IPS-NIHi7 (cell line): ENCODE measurements around the gene MTO1.
"Not testable (repeated sequence)": the region's sequence is repeated elsewhere in the genome, so short reads cannot be mapped to it uniquely, and the experiment has no call there.

Experiments
- DNase-seq: peaks from one replicate; pipeline ENCODE4 v3.0.0; 2012; ENCODE audit warnings: mixed read lengths; ENCODE audit errors: extremely low spot score

MTO1 gene

GRCh38 chr6:73525546-73526330 lies 64.2 kb downstream of the MTO1 start:
- no peak for DNase-seq

GRCh38 chr6:73528897-73529296 lies 67.4 kb downstream of the MTO1 start:
- DNase-seq, result no peak

- DNase-seq, result no peak
Measured at GRCh38 chr6:73532293-73532692, 70.8 kb downstream of the MTO1 start.

- no peak for DNase-seq
Measured at GRCh38 chr6:73534628-73535027, 73.1 kb downstream of the MTO1 start.

GRCh38 chr6:73537677-73538076 lies 76.1 kb downstream of the MTO1 start:
- no peak for DNase-seq

GRCh38 chr6:73538116-73538779 lies 76.7 kb downstream of the MTO1 start:
- no peak for DNase-seq

- DNase-seq, result not testable (repeated sequence)
Measured at GRCh38 chr6:73542481-73542880, 80.9 kb downstream of the MTO1 start.

- DNase-seq, result no peak
Measured at GRCh38 chr6:73542891-73543290, 81.4 kb downstream of the MTO1 start.

GRCh38 chr6:73547036-73547435 lies 85.5 kb downstream of the MTO1 start:
- DNase-seq, result no peak

- no peak for DNase-seq
Measured at GRCh38 chr6:73548458-73549446, 87.2 kb downstream of the MTO1 start.

GRCh38 chr6:73551115-73551514 lies 89.6 kb downstream of the MTO1 start:
- DNase-seq, result not testable (repeated sequence)

GRCh38 chr6:73555380-73555949 lies 93.9 kb downstream of the MTO1 start:
- not testable (repeated sequence) for DNase-seq

- no peak for DNase-seq
Measured at GRCh38 chr6:73556836-73557235, 95.3 kb downstream of the MTO1 start.
